Bronchial epithelial cell (primary cell): ENCODE results near the gene GCM1. TPM values are rescaled to one million over a fixed set of nuclear protein-coding genes. Genes with fewer than 3 reads are reported as not detected.
"Not testable (repeated sequence)": the region's sequence is repeated elsewhere in the genome, so short reads cannot be mapped to it uniquely, and the experiment has no call there.

Source experiments
- DNase-seq: peaks from one replicate; pipeline ENCODE4 v3.0.0-alpha.2; 2010; ENCODE audit warnings: low read depth
- FAIRE-seq: peaks from 2 replicates; lab custom pipeline; 2011; peaks lifted over from hg19 to GRCh38; lab: Jason Lieb, UNC
- H3K27me3 ChIP-seq: 2 replicates; pipeline ENCODE4 v1.5.1; 2011; ENCODE audit warnings: low read length; ENCODE audit not compliant: control insufficient read depth, insufficient read depth
- H3K36me3 ChIP-seq: 2 replicates; pipeline ENCODE4 v1.5.1; 2011; ENCODE audit warnings: low read length; ENCODE audit not compliant: control insufficient read depth, insufficient read depth
- H3K4me3 ChIP-seq: 2 replicates; pipeline ENCODE4 v1.5.1; 2011; ENCODE audit warnings: mild to moderate bottlenecking, low read depth, low read length, control low read depth
- total RNA-seq: library from RNA; depleted of rRNA; stranded (reverse); fragments of >200 nt; gene quantifications from 2 replicates; pipeline ENCODE4 v1.2.1, GENCODE V29; 2014
- TF ChIP-seq, protein P1 (sequence below): IDR thresholded peaks from 2 replicates; pipeline ENCODE4 v1.5.1; 2011; ENCODE audit warnings: mild to moderate bottlenecking, moderate library complexity, low read length, control low read depth, inconsistent platforms; ENCODE audit not compliant: insufficient read depth, severe bottlenecking

The GCM1 gene
- total RNA-seq, 1 donor from 2014 or later = not detected

DNA sequence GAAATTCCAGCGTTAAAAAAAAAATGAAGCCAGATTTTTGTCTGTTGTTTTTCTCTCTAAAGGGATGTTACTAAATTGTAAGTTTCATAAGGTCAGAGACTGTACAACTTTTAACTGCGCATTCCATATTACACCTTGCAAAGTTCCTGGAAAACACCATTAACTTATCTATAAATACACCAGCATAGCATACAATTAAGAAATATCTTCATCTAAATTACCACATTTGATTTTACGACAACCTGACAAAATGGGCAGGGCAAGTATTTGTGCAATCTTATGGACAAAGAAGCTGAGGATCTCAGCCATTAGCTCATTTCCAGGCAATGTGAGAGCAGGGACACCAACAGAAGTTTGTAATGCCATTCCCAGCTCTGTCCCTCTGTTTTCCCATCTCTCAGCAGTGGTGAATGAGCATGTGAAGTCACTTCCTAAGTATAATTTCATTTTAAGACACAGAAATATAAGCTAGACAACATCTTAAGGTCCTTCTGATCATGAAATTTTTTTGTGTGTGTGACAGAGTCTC lies 12.9 kb upstream of the GCM1 start:
- TF ChIP-seq, protein P1, sequence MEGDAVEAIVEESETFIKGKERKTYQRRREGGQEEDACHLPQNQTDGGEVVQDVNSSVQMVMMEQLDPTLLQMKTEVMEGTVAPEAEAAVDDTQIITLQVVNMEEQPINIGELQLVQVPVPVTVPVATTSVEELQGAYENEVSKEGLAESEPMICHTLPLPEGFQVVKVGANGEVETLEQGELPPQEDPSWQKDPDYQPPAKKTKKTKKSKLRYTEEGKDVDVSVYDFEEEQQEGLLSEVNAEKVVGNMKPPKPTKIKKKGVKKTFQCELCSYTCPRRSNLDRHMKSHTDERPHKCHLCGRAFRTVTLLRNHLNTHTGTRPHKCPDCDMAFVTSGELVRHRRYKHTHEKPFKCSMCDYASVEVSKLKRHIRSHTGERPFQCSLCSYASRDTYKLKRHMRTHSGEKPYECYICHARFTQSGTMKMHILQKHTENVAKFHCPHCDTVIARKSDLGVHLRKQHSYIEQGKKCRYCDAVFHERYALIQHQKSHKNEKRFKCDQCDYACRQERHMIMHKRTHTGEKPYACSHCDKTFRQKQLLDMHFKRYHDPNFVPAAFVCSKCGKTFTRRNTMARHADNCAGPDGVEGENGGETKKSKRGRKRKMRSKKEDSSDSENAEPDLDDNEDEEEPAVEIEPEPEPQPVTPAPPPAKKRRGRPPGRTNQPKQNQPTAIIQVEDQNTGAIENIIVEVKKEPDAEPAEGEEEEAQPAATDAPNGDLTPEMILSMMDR = no peak
- DNase-seq (no peak), FAIRE-seq (no peak)
- H3K36me3 ChIP-seq = no peaks in the 10 kb centered on the region
- no peak overlapping the region for H3K4me3 ChIP-seq
- no peaks in the 10 kb centered on the region for H3K27me3 ChIP-seq

- TF ChIP-seq, protein P1 = no peak
- Histone ChIP-seq H3K27me3 (no peaks in the 10 kb centered on the region), H3K36me3 (no peaks in the 10 kb centered on the region), H3K4me3 (no peak overlapping the region)
- DNase-seq (peak; percentile 70), FAIRE-seq (no peak)
These were observed 10.9 kb upstream of the GCM1 start for GRCh38 chr6:53159558-53159957.

DNA sequence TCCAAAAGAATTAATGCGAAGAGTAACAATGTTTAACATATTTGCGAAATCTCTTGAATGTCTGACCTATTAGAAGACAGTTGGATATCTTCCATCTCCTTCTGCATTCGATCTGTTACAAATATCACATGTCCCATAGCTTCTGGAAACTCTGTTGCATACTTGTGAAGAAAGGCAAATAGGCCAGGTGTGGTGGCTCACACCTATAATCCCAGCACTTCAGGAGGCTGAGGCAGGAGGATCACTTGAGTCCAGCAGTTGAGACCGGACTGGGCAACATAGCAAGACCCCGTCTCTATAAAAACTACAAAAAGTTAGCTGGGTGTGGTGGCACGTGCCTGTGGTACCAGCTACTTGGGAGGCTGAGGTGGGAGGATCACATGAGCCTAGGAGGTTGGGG lies 9.4 kb upstream of the GCM1 start:
- not testable (repeated sequence) for DNase-seq, H3K4me3 ChIP-seq, H3K36me3 ChIP-seq, H3K27me3 ChIP-seq, FAIRE-seq

DNA sequence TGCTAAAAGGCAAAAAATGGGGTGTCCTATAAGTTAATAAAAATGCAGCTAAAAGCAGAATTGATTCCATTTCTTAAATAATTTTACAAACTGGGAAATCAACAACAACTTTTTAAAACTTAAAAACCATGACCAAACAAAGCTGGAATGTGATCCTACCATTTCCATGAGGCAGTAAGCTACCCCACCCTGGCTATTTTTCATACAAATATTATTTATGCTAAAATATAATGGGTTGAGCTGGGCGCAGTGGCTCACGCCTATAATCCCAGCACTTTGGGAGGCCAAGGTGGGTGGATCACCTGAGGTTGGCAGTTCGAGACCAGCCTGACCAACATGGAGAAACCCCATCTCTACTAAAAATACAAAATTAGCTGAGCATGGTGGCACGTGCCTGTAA lies 6.6 kb upstream of the GCM1 start:
- DNase-seq, H3K36me3 ChIP-seq, H3K4me3 ChIP-seq, H3K27me3 ChIP-seq, FAIRE-seq: not testable (repeated sequence)

GRCh38 chr6:53154794-53155193 lies 6.2 kb upstream of the GCM1 start:
- TF ChIP-seq, protein P1 = no peak
- Histone ChIP-seq H3K27me3 (no peaks in the 10 kb centered on the region), H3K4me3 (no peak overlapping the region), H3K36me3 (no peaks in the 10 kb centered on the region)
- DNase-seq (no peak), FAIRE-seq (no peak)

GRCh38 chr6:53154071-53154470 lies 5.4 kb upstream of the GCM1 start:
- no peak for FAIRE-seq
- H3K27me3 ChIP-seq = no peaks in the 10 kb centered on the region

More at GRCh38 chr6:53154071-53154470, 5.4 kb upstream of the GCM1 start:
- DNase-seq = no peak
- Histone ChIP-seq H3K4me3 (no peak overlapping the region), H3K36me3 (no peaks in the 10 kb centered on the region)
- TF ChIP-seq, protein P1 = no peak
